B cell (primary cell): ENCODE results near the gene DNAJC1. TPM values are rescaled to one million over a fixed set of nuclear protein-coding genes. Genes with fewer than 3 reads are reported as not detected.

Source experiments
- ATAC-seq: fragments of 200-7000 bp; cut with Tn5 transposase; one replicate; pipeline ENCODE4 v1.10.0; 2021; ENCODE audit warnings: low read depth, mild to moderate bottlenecking, moderate number of reproducible peaks, moderate library complexity
- CTCF ChIA-PET: fragments of 350-600 bp; sonication (Branson Sonifier 250); formaldehyde crosslinking; loops from one replicate; lab custom pipeline; 2021; ENCODE audit warnings: antibody characterized with exemption, inconsistent platforms; lab: Charles Lee
- POLR2A ChIA-PET: fragments of 350-600 bp; sonication (Branson Sonifier 250); formaldehyde crosslinking; loops from one replicate; lab custom pipeline; 2021; ENCODE audit warnings: antibody characterized with exemption; lab: Charles Lee
- DNase-seq: peaks from one replicate; pipeline ENCODE4 v3.0.0; 2013
- H2AFZ ChIP-seq: 2 replicates; pipeline ENCODE4 v1.6.1; 2012; ENCODE audit warnings: mild to moderate bottlenecking, low read depth, low read length; ENCODE audit not compliant: insufficient read depth, poor library complexity, severe bottlenecking
- H3K27ac ChIP-seq, 2 donors: 1 replicate in 1 of 2; 2 replicates in 1 of 2; pipeline ENCODE4 v1.5.1; 2012 to 2013; ENCODE audit warnings: low read length in 2 of 2, mild to moderate bottlenecking in 2 of 2, moderate library complexity in 1 of 2
- H3K27me3 ChIP-seq, 4 experiments: fragments of 200-600 bp in 1 of 4; sonication (generic) in 1 of 4; replicated peaks in 1 of 4; 1 replicate in 2 of 4; 2 replicates in 2 of 4; pipeline versions ENCODE4 v1.6.1 to v1.7.0; 2013 to 2016; ENCODE audit warnings: low read length in 3 of 4, mild to moderate bottlenecking in 2 of 4, mixed read lengths in 1 of 4, moderate library complexity in 1 of 4; ENCODE audit not compliant: insufficient read depth in 4 of 4, control insufficient read depth in 3 of 4; ENCODE audit errors: control extremely low read depth in 1 of 4
- H3K36me3 ChIP-seq, 2 experiments: replicated peaks in 1 of 2; 1 replicate in 1 of 2; 2 replicates in 1 of 2; pipeline versions ENCODE4 v1.6.1 to v1.7.1; 2013; ENCODE audit warnings: low read length in 1 of 2; ENCODE audit not compliant: insufficient read depth in 2 of 2, control insufficient read depth in 1 of 2; ENCODE audit errors: control extremely low read depth in 1 of 2, extremely low read depth in 1 of 2
- H3K4me1 ChIP-seq, 2 donors: fragments of 200-600 bp in 1 of 2; sonication (generic) in 1 of 2; 1 replicate in 1 of 2; 2 replicates in 1 of 2; pipeline versions ENCODE4 v1.5.1 to v1.6.1; 2013 to 2017; ENCODE audit warnings: low read length in 2 of 2; ENCODE audit not compliant: control insufficient read depth in 2 of 2, insufficient read depth in 2 of 2
- H3K4me2 ChIP-seq: replicated peaks from 2 replicates; pipeline ENCODE3; 2012; ENCODE audit warnings: mild to moderate bottlenecking, low read depth, low read length; ENCODE audit not compliant: poor library complexity, severe bottlenecking
- H3K4me3 ChIP-seq, 5 experiments: fragments of 200-600 bp in 1 of 5; sonication (generic) in 1 of 5; 1 replicate in 3 of 5; 2 replicates in 2 of 5; pipeline versions ENCODE4 v1.5.1 to v1.7.0; 2011 to 2016; ENCODE audit warnings: low read length in 4 of 5, mild to moderate bottlenecking in 4 of 5, low read depth in 2 of 5, control low read depth in 1 of 5, moderate library complexity in 1 of 5; ENCODE audit not compliant: insufficient read depth in 1 of 5; ENCODE audit errors: control extremely low read depth in 1 of 5, extremely low read depth in 1 of 5
- H3K79me2 ChIP-seq: fragments of 200-600 bp; sonication (generic); one replicate; pipeline ENCODE4 v1.6.0; 2016; ENCODE audit warnings: low read length; ENCODE audit not compliant: control insufficient read depth, insufficient read depth
- H3K9ac ChIP-seq: fragments of 200-600 bp; sonication (generic); 2 replicates; pipeline ENCODE4 v1.6.1; 2017; ENCODE audit warnings: mild to moderate bottlenecking, low read length, moderate library complexity
- H3K9me3 ChIP-seq, 3 donors: one replicate each; pipeline versions ENCODE4 v1.6.1 to v1.7.1; 2013; ENCODE audit warnings: low read length in 2 of 3; ENCODE audit not compliant: control insufficient read depth in 2 of 3, insufficient read depth in 1 of 3; ENCODE audit errors: control extremely low read depth in 1 of 3
- H4K20me1 ChIP-seq: 2 replicates; pipeline ENCODE4 v1.6.0; 2012; ENCODE audit warnings: mild to moderate bottlenecking, low read length; ENCODE audit not compliant: insufficient read depth, control insufficient read depth, poor library complexity, severe bottlenecking
- H3K27ac Mint-ChIP-seq: one replicate; pipeline ENCODE4 v1.8.0; 2021; ENCODE audit warnings: mixed read lengths
- H3K27me3 Mint-ChIP-seq: one replicate; pipeline ENCODE4 v1.8.0; 2021; ENCODE audit warnings: mixed read lengths
- H3K4me1 Mint-ChIP-seq: one replicate; pipeline ENCODE4 v1.8.0; 2021; ENCODE audit warnings: mixed read lengths
- H3K4me3 Mint-ChIP-seq: one replicate; pipeline ENCODE4 v1.8.0; 2021; ENCODE audit warnings: mixed read lengths
- H3K9me3 Mint-ChIP-seq: one replicate; pipeline ENCODE4 v1.8.0; 2022; ENCODE audit warnings: mixed read lengths; ENCODE audit not compliant: insufficient read depth
- EZH2 ChIP-seq: IDR thresholded peaks from 2 replicates; pipeline ENCODE4 v1.6.1; 2012; ENCODE audit warnings: borderline replicate concordance, low read depth, mild to moderate bottlenecking, moderate library complexity, low read length; ENCODE audit not compliant: insufficient read depth, poor library complexity, severe bottlenecking
- WGBS: methylation state at CpG from one replicate; pipeline ENCODE4 v1.1.5; 2013; ENCODE audit warnings: missing lambda C conversion rate; ENCODE audit not compliant: insufficient coverage; 5-methylcytosine and 5-hydroxymethylcytosine counted together
- intact Hi-C: fragments of 100-400 bp; cut with micrococcal nuclease; formaldehyde crosslinking; loops from one replicate; pipeline ENCODE4 v1.10.0; 2022
- polyA plus RNA-seq: library from polyadenylated mRNA; depleted of rRNA; stranded (reverse); fragments of >200 nt; gene quantifications from 2 replicates; pipeline ENCODE4 v1.2.3, GENCODE V29; 2012
- total RNA-seq, 2 donors: library from RNA; stranded (reverse); fragments of 120-200 nt in 1 of 2; gene quantifications; 1 replicate in 1 of 2; 2 replicates in 1 of 2; pipeline versions ENCODE4 v1.2.3 to v1.2.4, GENCODE V29; 2013 to 2022
- TF ChIP-seq, protein P1 (sequence below): fragments of 200-600 bp; IDR thresholded peaks from one replicate; pipeline ENCODE4 v1.8.0; 2022; ENCODE audit warnings: antibody characterized with exemption, mild to moderate bottlenecking

Gene DNAJC1
- total and polyA plus RNA-seq, 2 donors (not counting 1 experiment from before 2014, with no cell fraction given) = 9.4 to 15.4 TPM

GRCh38 chr10:21727452-21728168, 275.9 kb downstream of the DNAJC1 start:
- Mint-ChIP-seq H3K9me3 (no peaks in the 10 kb centered on the region), H3K27me3 (no peaks in the 10 kb centered on the region), H3K4me1 (no peaks in the 10 kb centered on the region), H3K4me3 (no peak overlapping the region), H3K27ac (no peak overlapping the region)
- no peaks in the 10 kb centered on the region for H3K27me3 ChIP-seq
- no peak for ATAC-seq
- H3K79me2 ChIP-seq = no peaks in the 10 kb centered on the region
- no peak overlapping the region for H3K27ac ChIP-seq
- no peak overlapping the region for H3K4me3 ChIP-seq
- no peak for TF ChIP-seq EZH2
- TF ChIP-seq, protein P1, sequence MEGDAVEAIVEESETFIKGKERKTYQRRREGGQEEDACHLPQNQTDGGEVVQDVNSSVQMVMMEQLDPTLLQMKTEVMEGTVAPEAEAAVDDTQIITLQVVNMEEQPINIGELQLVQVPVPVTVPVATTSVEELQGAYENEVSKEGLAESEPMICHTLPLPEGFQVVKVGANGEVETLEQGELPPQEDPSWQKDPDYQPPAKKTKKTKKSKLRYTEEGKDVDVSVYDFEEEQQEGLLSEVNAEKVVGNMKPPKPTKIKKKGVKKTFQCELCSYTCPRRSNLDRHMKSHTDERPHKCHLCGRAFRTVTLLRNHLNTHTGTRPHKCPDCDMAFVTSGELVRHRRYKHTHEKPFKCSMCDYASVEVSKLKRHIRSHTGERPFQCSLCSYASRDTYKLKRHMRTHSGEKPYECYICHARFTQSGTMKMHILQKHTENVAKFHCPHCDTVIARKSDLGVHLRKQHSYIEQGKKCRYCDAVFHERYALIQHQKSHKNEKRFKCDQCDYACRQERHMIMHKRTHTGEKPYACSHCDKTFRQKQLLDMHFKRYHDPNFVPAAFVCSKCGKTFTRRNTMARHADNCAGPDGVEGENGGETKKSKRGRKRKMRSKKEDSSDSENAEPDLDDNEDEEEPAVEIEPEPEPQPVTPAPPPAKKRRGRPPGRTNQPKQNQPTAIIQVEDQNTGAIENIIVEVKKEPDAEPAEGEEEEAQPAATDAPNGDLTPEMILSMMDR = no peak
- H4K20me1 ChIP-seq = no peaks in the 10 kb centered on the region
- peaks cover 2 to 16% of the 10 kb centered on the region in 2 experiments for H3K36me3 ChIP-seq
- H3K9ac ChIP-seq = no peak overlapping the region
- CTCF ChIA-PET = interaction anchor here (0.6 kb wide), 1 partner anchor 241 kb away, joined by 3 read pairs; no protein-coding TSS in a partner anchor
- intact Hi-C loops = no loop called here
- no peak for DNase-seq
- no peak overlapping the region for H3K4me2 ChIP-seq
- H3K9me3 ChIP-seq = no peaks in the 10 kb centered on the region
- H2AFZ ChIP-seq = no peak overlapping the region
- WGBS = no CpG with 5 or more reads among the region's 13 CpGs
- no peaks in the 10 kb centered on the region for H3K4me1 ChIP-seq
- POLR2A ChIA-PET = no interaction called here

DNA sequence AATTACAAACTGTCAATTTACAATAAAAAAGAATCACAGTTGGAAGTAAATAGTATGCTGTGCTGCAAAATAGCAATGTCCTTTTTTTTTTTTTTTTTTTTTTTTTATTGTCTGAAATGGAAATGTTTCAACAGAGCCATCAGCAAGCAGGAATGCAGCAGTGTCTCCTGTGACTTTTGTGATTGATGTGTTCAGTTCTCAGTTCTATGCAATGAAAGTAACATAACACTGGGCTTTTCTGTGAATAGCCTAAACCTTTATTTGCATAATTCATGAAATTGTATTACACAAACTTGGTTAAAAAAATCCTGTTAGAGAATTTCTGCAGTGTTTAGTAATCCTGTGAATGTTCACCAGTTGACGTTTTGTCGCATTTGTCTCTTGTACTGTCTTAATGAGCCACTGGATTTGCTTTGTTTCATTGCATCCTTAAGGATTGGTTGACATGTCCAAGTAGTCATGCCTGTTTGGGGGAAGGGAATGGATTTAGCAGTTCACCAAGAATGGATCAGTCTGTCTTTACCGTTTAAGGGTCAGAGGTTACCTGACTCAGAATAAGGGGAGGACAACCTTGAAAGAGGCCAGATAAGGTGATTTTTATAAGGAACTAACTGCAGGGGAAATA, 276.8 kb downstream of the DNAJC1 start:
- no peaks in the 10 kb centered on the region for H3K27me3 Mint-ChIP-seq
- Histone ChIP-seq H3K9ac (no peak overlapping the region), H3K79me2 (no peaks in the 10 kb centered on the region), H3K36me3 (peaks cover 2 to 16% of the 10 kb centered on the region in 2 experiments), H3K4me3 (no peak overlapping the region), H2AFZ (no peak overlapping the region), H3K27ac (no peak overlapping the region), H3K27me3 (no peaks in the 10 kb centered on the region), H3K4me1 (no peaks in the 10 kb centered on the region), H3K9me3 (no peaks in the 10 kb centered on the region), H4K20me1 (no peaks in the 10 kb centered on the region), H3K4me2 (no peak overlapping the region)
- no peak overlapping the region for H3K4me3 Mint-ChIP-seq
- H3K4me1 Mint-ChIP-seq = no peaks in the 10 kb centered on the region
- ChIA-PET POLR2A (no interaction called here), CTCF (no interaction called here)
- TF ChIP-seq EZH2 = no peak
- TF ChIP-seq, protein P1 = no peak
- no peak for DNase-seq
- H3K9me3 Mint-ChIP-seq = no peaks in the 10 kb centered on the region
- WGBS = 89% methylated on average over 2 of the region's 3 CpGs
- intact Hi-C loops = no loop called here
- no peak overlapping the region for H3K27ac Mint-ChIP-seq
- no peak for ATAC-seq
